ENCODE results near the gene COL18A1.

- TF ChIP-seq POLR2AphosphoS5 (IDR thresholded peaks at IDR 0.05), result no peak
- TF ChIP-seq, protein P1, sequence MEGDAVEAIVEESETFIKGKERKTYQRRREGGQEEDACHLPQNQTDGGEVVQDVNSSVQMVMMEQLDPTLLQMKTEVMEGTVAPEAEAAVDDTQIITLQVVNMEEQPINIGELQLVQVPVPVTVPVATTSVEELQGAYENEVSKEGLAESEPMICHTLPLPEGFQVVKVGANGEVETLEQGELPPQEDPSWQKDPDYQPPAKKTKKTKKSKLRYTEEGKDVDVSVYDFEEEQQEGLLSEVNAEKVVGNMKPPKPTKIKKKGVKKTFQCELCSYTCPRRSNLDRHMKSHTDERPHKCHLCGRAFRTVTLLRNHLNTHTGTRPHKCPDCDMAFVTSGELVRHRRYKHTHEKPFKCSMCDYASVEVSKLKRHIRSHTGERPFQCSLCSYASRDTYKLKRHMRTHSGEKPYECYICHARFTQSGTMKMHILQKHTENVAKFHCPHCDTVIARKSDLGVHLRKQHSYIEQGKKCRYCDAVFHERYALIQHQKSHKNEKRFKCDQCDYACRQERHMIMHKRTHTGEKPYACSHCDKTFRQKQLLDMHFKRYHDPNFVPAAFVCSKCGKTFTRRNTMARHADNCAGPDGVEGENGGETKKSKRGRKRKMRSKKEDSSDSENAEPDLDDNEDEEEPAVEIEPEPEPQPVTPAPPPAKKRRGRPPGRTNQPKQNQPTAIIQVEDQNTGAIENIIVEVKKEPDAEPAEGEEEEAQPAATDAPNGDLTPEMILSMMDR (IDR thresholded peaks at IDR 0.05 in 8 of 11, conservative IDR thresholded peaks at IDR 0.05 in 3 of 11), result no peak
- TF ChIP-seq POLR2A (IDR thresholded peaks at IDR 0.05), result no peak
Observed at GRCh38 chr21:45548711-45549491, 143.9 kb downstream of the COL18A1 start.

Measured in spleen (tissue), 7 donors.